ENCODE measurements around the gene PCK2.

The PCK2 gene

DNA sequence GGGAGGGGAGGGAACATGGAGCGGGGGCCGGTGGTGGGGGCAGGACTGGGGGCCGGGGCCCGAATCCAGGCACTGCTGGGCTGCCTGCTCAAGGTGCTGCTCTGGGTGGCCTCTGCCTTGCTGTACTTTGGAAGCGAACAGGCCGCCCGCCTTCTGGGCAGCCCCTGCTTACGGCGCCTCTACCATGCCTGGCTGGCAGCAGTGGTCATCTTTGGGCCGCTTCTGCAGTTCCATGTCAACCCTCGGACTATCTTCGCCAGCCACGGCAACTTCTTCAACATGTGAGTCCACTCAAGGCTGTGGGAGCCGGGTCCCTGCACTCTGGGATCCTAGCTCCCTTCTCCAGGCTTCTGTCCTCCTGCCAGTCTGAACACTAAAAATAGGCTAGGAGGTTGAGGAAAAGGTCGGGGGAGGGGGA lies 37.4 kb downstream of the PCK2 start:
- H3K36me3 ChIP-seq (replicated peaks in 1 of 2; ENCODE audit: control insufficient read depth in 2 of 2, insufficient read depth in 2 of 2, low read length in 2 of 2): no peaks in the 10 kb centered on the region
- H3K23ac ChIP-seq (ENCODE audit: low read depth, low read length, poor library complexity): no peak overlapping the region
- no peak overlapping the region for H3K14ac ChIP-seq (ENCODE audit: low read length)
- H3K18ac ChIP-seq (ENCODE audit: low read length): no peak overlapping the region
- no peak overlapping the region for H3K4me2 ChIP-seq (ENCODE audit: insufficient read depth, low read length, poor library complexity, severe bottlenecking)
- no peak overlapping the region for H4K8ac ChIP-seq (ENCODE audit: low read depth, low read length)
- WGBS, 2 donors (ENCODE audit: extremely low coverage in 2 of 2, insufficient read length in 2 of 2, insufficient replicate concordance in 1 of 2): no CpG with 5 or more reads among the region's 15 CpGs
- H3K27ac ChIP-seq (replicated peaks; ENCODE audit: low read length): no peak overlapping the region
- H2BK12ac ChIP-seq (ENCODE audit: low read length): no peak overlapping the region
- H2AK5ac ChIP-seq (ENCODE audit: low read depth, low read length): no peak overlapping the region
- no peak overlapping the region for H3K4ac ChIP-seq (ENCODE audit: low read length)
- no peak overlapping the region for H4K91ac ChIP-seq (ENCODE audit: low read depth, low read length, poor library complexity)
- H3K4me3 ChIP-seq (ENCODE audit: low read length in 2 of 2): no peak overlapping the region
- no peak for DNase-seq (ENCODE audit: low spot score)
- H3K27me3 ChIP-seq (ENCODE audit: control insufficient read depth in 3 of 3, insufficient read depth in 3 of 3, low read depth in 1 of 3, low read length in 3 of 3): no peaks in the 10 kb centered on the region
- no peak overlapping the region for H2AFZ ChIP-seq (ENCODE audit: low read length)
- H2BK120ac ChIP-seq (ENCODE audit: low read depth, low read length): no peak overlapping the region
- H3K9me3 ChIP-seq (replicated peaks in 1 of 2; ENCODE audit: control insufficient read depth in 2 of 2, insufficient read depth in 1 of 2, low read depth in 1 of 2, low read length in 2 of 2): no peaks in the 10 kb centered on the region
- H3K9ac ChIP-seq (ENCODE audit: low read depth, low read length, poor library complexity): no peak overlapping the region
- H2BK15ac ChIP-seq (ENCODE audit: low read length): peak overlapping the region; percentile 58
- no peak overlapping the region for H2BK5ac ChIP-seq (ENCODE audit: low read length)
- peaks cover 6 to 7% of the 10 kb centered on the region in 2 donors for H3K4me1 ChIP-seq (ENCODE audit: control insufficient read depth in 2 of 2, insufficient read depth in 1 of 2, low read depth in 1 of 2, low read length in 2 of 2)
- H3K79me1 ChIP-seq (ENCODE audit: low read depth, low read length): no peaks in the 10 kb centered on the region

DNA sequence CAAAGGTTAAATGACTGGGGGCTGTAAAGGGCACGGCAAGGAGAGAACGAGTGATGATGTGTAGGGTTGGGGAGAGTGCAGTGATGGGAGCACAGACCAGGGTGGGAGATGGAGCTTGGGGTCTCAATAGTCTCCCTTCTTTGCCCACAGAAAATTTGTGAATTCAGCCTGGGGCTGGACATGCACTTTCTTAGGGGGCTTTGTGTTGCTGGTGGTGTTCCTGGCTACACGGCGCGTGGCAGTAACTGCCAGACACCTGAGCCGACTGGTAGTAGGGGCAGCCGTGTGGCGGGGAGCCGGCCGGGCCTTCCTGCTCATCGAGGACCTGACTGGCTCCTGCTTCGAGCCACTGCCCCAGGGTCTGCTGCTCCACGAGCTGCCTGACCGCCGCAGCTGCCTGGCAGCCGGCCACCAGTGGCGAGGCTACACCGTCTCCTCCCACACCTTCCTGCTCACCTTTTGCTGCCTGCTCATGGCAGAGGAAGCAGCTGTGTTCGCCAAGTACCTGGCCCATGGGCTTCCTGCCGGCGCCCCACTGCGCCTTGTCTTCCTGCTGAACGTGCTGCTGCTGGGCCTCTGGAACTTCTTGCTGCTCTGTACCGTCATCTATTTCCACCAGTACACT lies 38.1 kb downstream of the PCK2 start:
- Histone ChIP-seq H3K9me3 (replicated peaks in 1 of 2; ENCODE audit: control insufficient read depth in 2 of 2, insufficient read depth in 1 of 2, low read depth in 1 of 2, low read length in 2 of 2) (no peaks in the 10 kb centered on the region), H4K91ac (ENCODE audit: low read depth, low read length, poor library complexity) (no peak overlapping the region), H2BK12ac (ENCODE audit: low read length) (peak overlapping the region; percentile 49), H3K18ac (ENCODE audit: low read length) (no peak overlapping the region), H3K79me1 (ENCODE audit: low read depth, low read length) (no peaks in the 10 kb centered on the region), H2AFZ (ENCODE audit: low read length) (no peak overlapping the region), H3K27ac (replicated peaks; ENCODE audit: low read length) (no peak overlapping the region), H2BK120ac (ENCODE audit: low read depth, low read length) (no peak overlapping the region), H3K14ac (ENCODE audit: low read length) (no peak overlapping the region), H2BK5ac (ENCODE audit: low read length) (no peak overlapping the region), H3K23ac (ENCODE audit: low read depth, low read length, poor library complexity) (peak overlapping the region; percentile 10), H3K4ac (ENCODE audit: low read length) (no peak overlapping the region), H3K4me1 (ENCODE audit: control insufficient read depth in 2 of 2, insufficient read depth in 1 of 2, low read depth in 1 of 2, low read length in 2 of 2) (peaks cover 9 to 10% of the 10 kb centered on the region in 2 donors), H4K8ac (ENCODE audit: low read depth, low read length) (peak overlapping the region; percentile 72), H2BK15ac (ENCODE audit: low read length) (peak overlapping the region; percentile 98), H3K9ac (ENCODE audit: low read depth, low read length, poor library complexity) (no peak overlapping the region), H3K4me3 (ENCODE audit: low read length in 2 of 2) (no peak overlapping the region), H3K4me2 (ENCODE audit: insufficient read depth, low read length, poor library complexity, severe bottlenecking) (no peak overlapping the region), H3K27me3 (ENCODE audit: control insufficient read depth in 3 of 3, insufficient read depth in 3 of 3, low read depth in 1 of 3, low read length in 3 of 3) (no peaks in the 10 kb centered on the region), H3K36me3 (replicated peaks in 1 of 2; ENCODE audit: control insufficient read depth in 2 of 2, insufficient read depth in 2 of 2, low read length in 2 of 2) (peaks cover 0 to 2% of the 10 kb centered on the region in 2 donors), H2AK5ac (ENCODE audit: low read depth, low read length) (peak overlapping the region; percentile 46)
- no CpG with 5 or more reads among the region's 24 CpGs for WGBS, 2 donors (ENCODE audit: extremely low coverage in 2 of 2, insufficient read length in 2 of 2, insufficient replicate concordance in 1 of 2)
- DNase-seq (ENCODE audit: low spot score): no peak

DNA sequence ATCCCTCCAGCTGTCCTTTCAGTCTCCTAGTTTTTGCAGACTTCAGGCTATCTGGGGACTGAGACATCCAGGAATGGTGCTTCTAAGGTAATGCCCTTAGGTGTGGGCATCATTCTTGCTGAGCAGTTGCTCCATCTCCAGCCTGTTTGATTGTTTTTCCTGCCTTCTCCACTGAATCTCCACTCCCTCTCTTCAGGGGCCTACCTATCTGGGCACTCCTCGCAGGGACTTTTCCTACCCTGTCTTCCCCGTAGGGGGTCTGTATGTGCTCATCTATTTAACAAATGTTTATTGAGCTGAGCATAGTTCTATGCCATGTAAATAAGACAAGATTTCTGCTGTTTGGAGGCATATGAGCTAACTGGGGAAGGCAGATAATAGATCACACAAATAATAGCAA lies 38.9 kb downstream of the PCK2 start:
- Histone ChIP-seq H3K79me1 (ENCODE audit: low read depth, low read length) (no peaks in the 10 kb centered on the region), H3K4ac (ENCODE audit: low read length) (no peak overlapping the region), H4K91ac (ENCODE audit: low read depth, low read length, poor library complexity) (no peak overlapping the region), H3K9ac (ENCODE audit: low read depth, low read length, poor library complexity) (no peak overlapping the region), H3K14ac (ENCODE audit: low read length) (no peak overlapping the region), H2BK5ac (ENCODE audit: low read length) (no peak overlapping the region), H2BK120ac (ENCODE audit: low read depth, low read length) (no peak overlapping the region), H3K36me3 (replicated peaks in 1 of 2; ENCODE audit: control insufficient read depth in 2 of 2, insufficient read depth in 2 of 2, low read length in 2 of 2) (peaks cover 5 to 10% of the 10 kb centered on the region in 2 donors), H4K8ac (ENCODE audit: low read depth, low read length) (no peak overlapping the region), H2BK12ac (ENCODE audit: low read length) (no peak overlapping the region), H2AK5ac (ENCODE audit: low read depth, low read length) (no peak overlapping the region), H3K18ac (ENCODE audit: low read length) (no peak overlapping the region), H3K4me1 (ENCODE audit: control insufficient read depth in 2 of 2, insufficient read depth in 1 of 2, low read depth in 1 of 2, low read length in 2 of 2) (peaks cover 9 to 10% of the 10 kb centered on the region in 2 donors), H3K4me2 (ENCODE audit: insufficient read depth, low read length, poor library complexity, severe bottlenecking) (no peak overlapping the region), H3K4me3 (ENCODE audit: low read length in 2 of 2) (no peak overlapping the region), H3K27me3 (ENCODE audit: control insufficient read depth in 3 of 3, insufficient read depth in 3 of 3, low read depth in 1 of 3, low read length in 3 of 3) (no peaks in the 10 kb centered on the region), H2AFZ (ENCODE audit: low read length) (no peak overlapping the region), H3K27ac (replicated peaks; ENCODE audit: low read length) (no peak overlapping the region), H3K9me3 (replicated peaks in 1 of 2; ENCODE audit: control insufficient read depth in 2 of 2, insufficient read depth in 1 of 2, low read depth in 1 of 2, low read length in 2 of 2) (no peaks in the 10 kb centered on the region), H3K23ac (ENCODE audit: low read depth, low read length, poor library complexity) (no peak overlapping the region), H2BK15ac (ENCODE audit: low read length) (no peak overlapping the region)
- no peak for DNase-seq (ENCODE audit: low spot score)
- no CpG with 5 or more reads among the region's 2 CpGs for WGBS, 2 donors (ENCODE audit: extremely low coverage in 2 of 2, insufficient read length in 2 of 2, insufficient replicate concordance in 1 of 2)

DNA sequence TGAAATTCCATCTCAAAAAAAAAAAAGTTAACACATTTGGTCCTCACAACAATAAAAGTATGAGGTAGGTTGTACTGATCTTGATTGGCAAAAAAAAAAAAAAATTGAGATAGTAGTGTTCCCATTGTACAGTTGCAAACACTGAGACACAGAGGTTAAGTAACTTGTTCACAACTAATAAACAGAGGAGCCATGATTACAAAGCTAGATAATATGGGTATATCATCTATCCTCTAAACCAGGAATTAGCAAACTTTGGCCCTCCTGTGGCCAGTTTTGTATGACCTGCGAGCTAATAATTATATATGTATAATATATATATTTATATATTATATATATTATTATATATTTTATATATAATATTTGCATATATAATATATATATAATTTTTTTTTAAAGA lies 39.6 kb downstream of the PCK2 start:
- Histone ChIP-seq H3K9me3 (replicated peaks in 1 of 2; ENCODE audit: control insufficient read depth in 2 of 2, insufficient read depth in 1 of 2, low read depth in 1 of 2, low read length in 2 of 2) (no peaks in the 10 kb centered on the region), H3K4me3 (ENCODE audit: low read length in 2 of 2) (no peak overlapping the region), H4K91ac (ENCODE audit: low read depth, low read length, poor library complexity) (no peak overlapping the region)

More for the DNA sequence above, 39.6 kb downstream of the PCK2 start:
- Histone ChIP-seq H3K23ac (ENCODE audit: low read depth, low read length, poor library complexity) (no peak overlapping the region), H3K79me1 (ENCODE audit: low read depth, low read length) (no peaks in the 10 kb centered on the region), H3K4me1 (ENCODE audit: control insufficient read depth in 2 of 2, insufficient read depth in 1 of 2, low read depth in 1 of 2, low read length in 2 of 2) (peaks cover 9 to 10% of the 10 kb centered on the region in 2 donors), H2BK5ac (ENCODE audit: low read length) (no peak overlapping the region), H2AK5ac (ENCODE audit: low read depth, low read length) (no peak overlapping the region), H3K9ac (ENCODE audit: low read depth, low read length, poor library complexity) (no peak overlapping the region), H2BK120ac (ENCODE audit: low read depth, low read length) (no peak overlapping the region), H3K18ac (ENCODE audit: low read length) (no peak overlapping the region), H3K36me3 (replicated peaks in 1 of 2; ENCODE audit: control insufficient read depth in 2 of 2, insufficient read depth in 2 of 2, low read length in 2 of 2) (peaks cover 12 to 18% of the 10 kb centered on the region in 2 donors), H2BK15ac (ENCODE audit: low read length) (no peak overlapping the region), H4K8ac (ENCODE audit: low read depth, low read length) (no peak overlapping the region), H3K4me2 (ENCODE audit: insufficient read depth, low read length, poor library complexity, severe bottlenecking) (no peak overlapping the region), H3K27ac (replicated peaks; ENCODE audit: low read length) (no peak overlapping the region), H3K4ac (ENCODE audit: low read length) (no peak overlapping the region), H2BK12ac (ENCODE audit: low read length) (no peak overlapping the region), H3K14ac (ENCODE audit: low read length) (no peak overlapping the region), H2AFZ (ENCODE audit: low read length) (no peak overlapping the region), H3K27me3 (ENCODE audit: control insufficient read depth in 3 of 3, insufficient read depth in 3 of 3, low read depth in 1 of 3, low read length in 3 of 3) (no peaks in the 10 kb centered on the region)
- no peak for DNase-seq (ENCODE audit: low spot score)
- WGBS, 2 donors (ENCODE audit: extremely low coverage in 2 of 2, insufficient read length in 2 of 2, insufficient replicate concordance in 1 of 2): no CpG with 5 or more reads among the region's 1 CpG

All from neuronal stem cell (in vitro differentiated cells).